ENCODE results near the gene NEU2. TPM values are rescaled to one million over a fixed set of nuclear protein-coding genes. Genes with fewer than 3 reads are reported as not detected.
"Not testable (repeated sequence)": the region's sequence is repeated elsewhere in the genome, so short reads cannot be mapped to it uniquely, and the experiment has no call there.

NEU2 gene
- total RNA-seq, 1 experiment from 2014 or later = not detected

- Histone ChIP-seq H3K4me1 (replicated peaks; ENCODE audit: insufficient read depth) (no peaks in the 10 kb centered on the region), H3F3A (ENCODE audit: insufficient read depth, low read depth) (0 out of 2 replicates have a peak, but pooled peaks cover 3% of the 10 kb centered on the region), H3K9me3 (ENCODE audit: insufficient read depth, low read depth) (no peaks in the 10 kb centered on the region), H3K27ac (no peak overlapping the region), H2AFZ (no peak overlapping the region), H3K9me2 (ENCODE audit: insufficient read depth) (no peaks in the 10 kb centered on the region), H4K20me1 (ENCODE audit: insufficient read depth) (no peaks in the 10 kb centered on the region), H3K79me2 (ENCODE audit: low read depth) (no peaks in the 10 kb centered on the region), H3K36me3 (ENCODE audit: low read depth) (no peaks in the 10 kb centered on the region), H3K4me2 (no peak overlapping the region), H3K27me3 (ENCODE audit: insufficient read depth, low read depth) (no peaks in the 10 kb centered on the region), H3K4me3 (no peak overlapping the region)
- TF ChIP-seq CTCF (conservative IDR thresholded peaks at IDR 0.05) = no peak
- TF ChIP-seq EZH2 (IDR thresholded peaks at IDR 0.05; ENCODE audit: low read depth) = no peak
- no TSS peak for BruUV-seq (replicated peaks)
- DNase-seq = no peak
- ChIA-PET CTCF (no interaction called here), POLR2A (ENCODE audit: unreplicated experiment) (no interaction called here)
- intact Hi-C loops (cut with micrococcal nuclease; ENCODE audit: unreplicated experiment) = no loop called here
Observed at GRCh38 chr2:233063976-233064411, 31.5 kb downstream of the NEU2 start.

DNA sequence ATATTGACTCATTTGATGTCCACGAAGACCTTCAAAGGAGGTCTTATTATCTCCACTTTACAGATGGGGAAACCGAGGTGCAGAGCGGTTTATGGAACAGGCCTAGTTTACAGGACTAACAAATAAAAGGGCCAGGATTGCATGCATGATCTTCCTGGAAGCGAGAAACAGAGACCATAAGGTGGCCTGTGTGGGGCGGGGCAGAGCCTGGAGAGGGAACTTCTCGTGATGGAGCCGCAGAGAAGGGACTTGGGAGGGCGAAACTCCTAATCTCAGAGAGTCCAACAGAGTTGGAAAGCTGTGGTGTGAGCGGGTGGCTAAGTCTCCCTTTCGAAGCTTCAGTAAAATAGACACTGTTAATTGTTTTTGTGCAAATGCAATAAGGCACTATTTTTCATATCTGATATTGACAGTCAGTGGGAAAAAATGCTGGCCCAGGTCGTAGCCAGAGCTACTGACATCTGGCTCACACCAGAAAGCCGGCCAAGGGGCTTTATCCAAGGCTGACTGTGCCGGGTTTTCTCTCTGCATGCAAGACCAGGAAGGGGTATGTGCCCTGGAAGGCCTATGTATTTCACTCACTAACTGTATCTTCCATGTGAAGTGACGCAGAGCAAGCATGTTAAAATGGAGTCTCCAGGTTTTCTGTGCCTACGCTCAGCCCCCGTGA lies 32.2 kb downstream of the NEU2 start:
- no peaks in the 10 kb centered on the region for H3K36me3 ChIP-seq (ENCODE audit: low read depth)
- ChIA-PET CTCF (interaction anchor here (0.6 to 0.7 kb wide), 2 partner anchors 109 to 120 kb away, joined by 3 to 4 read pairs; no protein-coding TSS in a partner anchor), POLR2A (ENCODE audit: unreplicated experiment) (no interaction called here)
- DNase-seq = no peak
- H2AFZ ChIP-seq = no peak overlapping the region
- intact Hi-C loops (cut with micrococcal nuclease; ENCODE audit: unreplicated experiment) = no loop called here
- no peaks in the 10 kb centered on the region for H3K4me1 ChIP-seq (replicated peaks; ENCODE audit: insufficient read depth)
- H3K27me3 ChIP-seq (ENCODE audit: insufficient read depth, low read depth) = no peaks in the 10 kb centered on the region
- no peak overlapping the region for H3K27ac ChIP-seq
- TF ChIP-seq CTCF (conservative IDR thresholded peaks at IDR 0.05) = no peak
- TF ChIP-seq EZH2 (IDR thresholded peaks at IDR 0.05; ENCODE audit: low read depth) = no peak
- no peaks in the 10 kb centered on the region for H4K20me1 ChIP-seq (ENCODE audit: insufficient read depth)
- no peaks in the 10 kb centered on the region for H3K9me2 ChIP-seq (ENCODE audit: insufficient read depth)
- no peak overlapping the region for H3K4me2 ChIP-seq
- no peaks in the 10 kb centered on the region for H3K9me3 ChIP-seq (ENCODE audit: insufficient read depth, low read depth)
- H3K4me3 ChIP-seq = no peak overlapping the region
- 0 out of 2 replicates have a peak, but pooled peaks cover 3% of the 10 kb centered on the region for H3F3A ChIP-seq (ENCODE audit: insufficient read depth, low read depth)
- H3K79me2 ChIP-seq (ENCODE audit: low read depth) = no peaks in the 10 kb centered on the region
- no TSS peak for BruUV-seq (replicated peaks)

- H3F3A ChIP-seq (ENCODE audit: insufficient read depth, low read depth); BruUV-seq (replicated peaks); POLR2A ChIA-PET (ENCODE audit: unreplicated experiment); H3K4me2 ChIP-seq; DNase-seq; H3K9me2 ChIP-seq (ENCODE audit: insufficient read depth); H3K27me3 ChIP-seq (ENCODE audit: insufficient read depth, low read depth); intact Hi-C loops (cut with micrococcal nuclease; ENCODE audit: unreplicated experiment); H3K79me2 ChIP-seq (ENCODE audit: low read depth); H4K20me1 ChIP-seq (ENCODE audit: insufficient read depth); H3K27ac ChIP-seq; H2AFZ ChIP-seq; H3K4me3 ChIP-seq; H3K9me3 ChIP-seq (ENCODE audit: insufficient read depth, low read depth); H3K36me3 ChIP-seq (ENCODE audit: low read depth); H3K4me1 ChIP-seq (replicated peaks; ENCODE audit: insufficient read depth): not testable (repeated sequence)
- CTCF ChIA-PET = interaction anchor here (0.6 to 0.7 kb wide), 2 partner anchors 109 to 119 kb away, joined by 3 to 4 read pairs; no protein-coding TSS in a partner anchor
Observed at GRCh38 chr2:233065200-233065589, 32.7 kb downstream of the NEU2 start.
